ENCODE measurements around the gene CCDC183.
"Not testable (repeated sequence)": the region's sequence is repeated elsewhere in the genome, so short reads cannot be mapped to it uniquely, and the experiment has no call there.

The CCDC183 gene

DNA sequence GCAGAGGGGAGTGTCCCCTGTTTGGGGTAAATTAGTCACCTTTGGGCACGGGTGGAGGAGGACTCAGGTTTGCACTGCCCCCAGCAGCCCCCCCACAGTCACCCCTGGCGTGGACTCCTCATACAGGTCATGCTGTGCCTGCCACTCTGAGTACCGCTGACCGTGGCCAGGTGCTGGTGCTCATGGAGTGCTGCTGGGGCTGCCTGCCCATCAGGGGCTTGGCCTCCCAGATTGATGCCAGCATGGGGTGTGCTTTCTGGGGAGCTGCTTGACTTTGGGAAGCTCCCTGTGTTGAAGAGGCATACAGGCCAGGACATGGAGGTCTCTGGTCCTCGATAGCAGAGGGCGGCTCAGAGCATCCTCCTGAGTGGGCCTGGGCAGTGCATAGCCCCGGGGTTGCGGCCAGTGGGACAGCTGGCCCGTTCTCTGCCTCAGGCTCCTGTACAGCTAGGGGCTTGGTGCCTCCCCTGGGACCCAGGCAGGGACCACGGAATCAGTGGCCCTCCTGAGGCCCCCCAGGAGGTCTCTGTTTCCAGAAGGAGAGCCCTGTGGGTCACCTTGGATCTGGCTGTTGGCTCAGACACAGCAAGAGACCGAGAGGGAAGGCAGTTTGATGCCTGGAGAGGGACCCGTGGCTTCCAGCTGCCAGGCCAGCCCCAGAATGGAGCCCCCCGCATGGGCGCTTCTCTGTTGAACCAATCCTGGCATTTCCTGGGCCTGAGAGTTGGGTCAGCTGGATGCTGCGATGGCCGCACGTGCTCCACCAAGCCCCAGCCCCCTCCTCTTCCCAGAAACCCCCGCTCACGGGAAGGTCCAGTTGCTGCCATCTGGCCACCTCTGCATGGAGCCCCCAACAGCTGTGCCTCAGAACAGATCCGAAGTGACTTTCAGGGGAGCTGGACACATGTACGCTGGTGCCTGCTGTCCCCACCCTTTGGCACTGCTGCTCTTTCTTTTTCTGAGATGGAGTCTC is 40.1 kb downstream of the CCDC183 start:
- Histone ChIP-seq H3K4me3 (replicated peaks; ENCODE audit: low read depth, low read length) (no peak overlapping the region), H3K36me3 (ENCODE audit: control insufficient read depth, insufficient read depth, low read length) (peaks cover 23% of the 10 kb centered on the region), H3K27me3 (replicated peaks; ENCODE audit: control insufficient read depth, insufficient read depth, low read length) (no peaks in the 10 kb centered on the region)
- peak; percentile 13 for DNase-seq (ENCODE audit: extremely low read depth, insufficient read length)
- TF ChIP-seq, protein P1, sequence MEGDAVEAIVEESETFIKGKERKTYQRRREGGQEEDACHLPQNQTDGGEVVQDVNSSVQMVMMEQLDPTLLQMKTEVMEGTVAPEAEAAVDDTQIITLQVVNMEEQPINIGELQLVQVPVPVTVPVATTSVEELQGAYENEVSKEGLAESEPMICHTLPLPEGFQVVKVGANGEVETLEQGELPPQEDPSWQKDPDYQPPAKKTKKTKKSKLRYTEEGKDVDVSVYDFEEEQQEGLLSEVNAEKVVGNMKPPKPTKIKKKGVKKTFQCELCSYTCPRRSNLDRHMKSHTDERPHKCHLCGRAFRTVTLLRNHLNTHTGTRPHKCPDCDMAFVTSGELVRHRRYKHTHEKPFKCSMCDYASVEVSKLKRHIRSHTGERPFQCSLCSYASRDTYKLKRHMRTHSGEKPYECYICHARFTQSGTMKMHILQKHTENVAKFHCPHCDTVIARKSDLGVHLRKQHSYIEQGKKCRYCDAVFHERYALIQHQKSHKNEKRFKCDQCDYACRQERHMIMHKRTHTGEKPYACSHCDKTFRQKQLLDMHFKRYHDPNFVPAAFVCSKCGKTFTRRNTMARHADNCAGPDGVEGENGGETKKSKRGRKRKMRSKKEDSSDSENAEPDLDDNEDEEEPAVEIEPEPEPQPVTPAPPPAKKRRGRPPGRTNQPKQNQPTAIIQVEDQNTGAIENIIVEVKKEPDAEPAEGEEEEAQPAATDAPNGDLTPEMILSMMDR (IDR thresholded peaks at IDR 0.05; ENCODE audit: insufficient read depth, low read length, poor library complexity, severe bottlenecking) = no peak

DNA sequence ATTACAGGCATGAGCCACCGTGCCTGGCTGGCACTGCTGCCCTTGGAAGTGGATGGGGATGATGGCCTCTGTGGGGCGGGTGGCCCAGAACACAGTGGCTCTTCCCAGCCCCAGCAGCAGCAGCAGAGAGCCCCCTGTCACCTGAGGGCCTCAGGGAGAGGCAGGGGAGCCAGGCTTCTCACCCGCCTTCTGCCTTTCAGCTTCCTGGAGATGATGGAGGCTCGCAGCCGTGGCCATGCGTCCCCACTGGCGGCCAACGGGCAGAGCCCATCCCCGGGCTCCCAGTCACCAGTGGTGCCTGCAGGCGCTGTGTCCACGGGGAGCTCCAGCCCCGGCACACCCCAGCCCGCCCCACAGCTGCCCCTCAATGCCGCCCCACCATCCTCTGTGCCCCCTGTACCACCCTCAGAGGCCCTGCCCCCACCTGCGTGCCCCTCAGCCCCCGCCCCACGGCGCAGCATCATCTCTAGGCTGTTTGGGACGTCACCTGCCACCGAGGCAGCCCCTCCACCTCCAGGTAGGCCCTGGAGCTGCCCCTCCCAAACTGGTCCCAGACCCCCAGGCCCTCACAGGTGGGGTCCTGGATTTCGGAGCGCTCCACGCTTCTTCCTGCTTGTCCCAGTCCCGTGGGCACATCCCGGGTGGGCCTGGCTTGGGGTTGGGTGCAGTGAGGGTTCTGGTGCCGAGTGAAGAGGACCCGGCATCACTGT is 41.2 kb downstream of the CCDC183 start:
- peaks cover 16% of the 10 kb centered on the region for H3K36me3 ChIP-seq (ENCODE audit: control insufficient read depth, insufficient read depth, low read length)
- TF ChIP-seq, protein P1 (IDR thresholded peaks at IDR 0.05; ENCODE audit: insufficient read depth, low read length, poor library complexity, severe bottlenecking) = no peak
- no peak for DNase-seq (ENCODE audit: extremely low read depth, insufficient read length)
- H3K4me3 ChIP-seq (replicated peaks; ENCODE audit: low read depth, low read length) = no peak overlapping the region
- H3K27me3 ChIP-seq (replicated peaks; ENCODE audit: control insufficient read depth, insufficient read depth, low read length) = no peaks in the 10 kb centered on the region

DNA sequence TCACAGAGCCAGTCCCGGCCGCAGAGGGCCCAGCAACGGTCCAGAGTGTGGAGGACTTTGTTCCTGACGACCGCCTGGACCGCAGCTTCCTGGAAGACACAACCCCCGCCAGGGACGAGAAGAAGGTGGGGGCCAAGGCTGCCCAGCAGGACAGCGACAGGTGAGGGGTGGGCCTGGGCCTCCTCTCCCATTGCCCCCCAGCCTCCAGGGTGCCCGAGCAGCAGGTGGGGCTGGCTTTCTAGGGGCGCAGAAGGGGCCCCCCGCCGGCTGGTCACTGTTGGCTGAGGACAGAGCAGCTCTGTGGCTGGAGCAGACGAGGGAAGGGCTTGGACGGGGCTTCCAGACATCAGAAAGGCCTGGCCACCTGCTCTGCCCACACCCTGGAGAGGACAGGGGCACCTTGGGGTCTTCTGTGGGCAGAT is 41.7 kb downstream of the CCDC183 start:
- DNase-seq (ENCODE audit: extremely low read depth, insufficient read length); H3K27me3 ChIP-seq (replicated peaks; ENCODE audit: control insufficient read depth, insufficient read depth, low read length); H3K4me3 ChIP-seq (replicated peaks; ENCODE audit: low read depth, low read length): not testable (repeated sequence)
- H3K36me3 ChIP-seq (ENCODE audit: control insufficient read depth, insufficient read depth, low read length) = peaks cover 13% of the 10 kb centered on the region

DNA sequence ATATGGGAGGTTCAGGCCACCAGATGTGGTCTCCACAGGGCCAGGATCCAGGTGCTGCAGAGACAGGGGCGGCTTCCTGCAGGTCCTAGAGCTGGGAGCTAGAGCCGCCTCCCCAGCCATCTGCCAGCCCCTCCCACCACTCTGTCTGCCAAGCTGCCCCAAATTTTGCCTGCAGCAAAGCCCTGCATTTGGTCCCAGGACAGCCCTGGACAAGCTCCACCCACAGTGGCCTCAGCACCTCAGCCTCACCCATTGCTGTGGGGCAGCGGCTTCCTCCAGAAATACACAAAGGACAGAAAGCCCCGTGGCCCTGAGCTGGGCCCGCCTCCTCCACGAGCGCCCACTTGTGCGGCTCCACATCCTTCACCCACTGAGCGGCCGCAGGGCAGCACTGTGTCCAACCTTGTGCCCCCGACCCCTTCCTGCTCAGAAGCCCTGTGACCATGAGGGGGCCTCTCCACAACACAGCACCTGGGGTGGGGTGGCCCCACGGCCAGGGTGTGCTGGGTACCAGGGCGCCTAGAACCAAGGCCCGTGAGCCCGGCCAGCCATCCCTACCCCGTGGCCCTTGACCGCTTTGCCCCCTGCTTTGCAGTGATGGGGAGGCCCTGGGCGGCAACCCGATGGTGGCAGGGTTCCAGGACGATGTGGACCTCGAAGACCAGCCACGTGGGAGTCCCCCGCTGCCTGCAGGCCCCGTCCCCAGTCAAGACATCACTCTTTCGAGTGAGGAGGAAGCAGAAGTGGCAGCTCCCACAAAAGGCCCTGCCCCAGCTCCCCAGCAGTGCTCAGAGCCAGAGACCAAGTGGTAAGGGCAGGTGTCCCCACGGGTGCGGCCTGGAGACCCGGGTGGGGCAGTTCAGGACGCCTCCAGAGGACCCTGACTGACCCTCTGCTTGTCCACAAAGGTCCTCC is 42.4 kb downstream of the CCDC183 start:
- no peak for DNase-seq (ENCODE audit: extremely low read depth, insufficient read length)
- no peak overlapping the region for H3K4me3 ChIP-seq (replicated peaks; ENCODE audit: low read depth, low read length)
- TF ChIP-seq, protein P1 (IDR thresholded peaks at IDR 0.05; ENCODE audit: insufficient read depth, low read length, poor library complexity, severe bottlenecking) = no peak
- H3K36me3 ChIP-seq (ENCODE audit: control insufficient read depth, insufficient read depth, low read length) = peaks cover 11% of the 10 kb centered on the region
- no peaks in the 10 kb centered on the region for H3K27me3 ChIP-seq (replicated peaks; ENCODE audit: control insufficient read depth, insufficient read depth, low read length)

DNA sequence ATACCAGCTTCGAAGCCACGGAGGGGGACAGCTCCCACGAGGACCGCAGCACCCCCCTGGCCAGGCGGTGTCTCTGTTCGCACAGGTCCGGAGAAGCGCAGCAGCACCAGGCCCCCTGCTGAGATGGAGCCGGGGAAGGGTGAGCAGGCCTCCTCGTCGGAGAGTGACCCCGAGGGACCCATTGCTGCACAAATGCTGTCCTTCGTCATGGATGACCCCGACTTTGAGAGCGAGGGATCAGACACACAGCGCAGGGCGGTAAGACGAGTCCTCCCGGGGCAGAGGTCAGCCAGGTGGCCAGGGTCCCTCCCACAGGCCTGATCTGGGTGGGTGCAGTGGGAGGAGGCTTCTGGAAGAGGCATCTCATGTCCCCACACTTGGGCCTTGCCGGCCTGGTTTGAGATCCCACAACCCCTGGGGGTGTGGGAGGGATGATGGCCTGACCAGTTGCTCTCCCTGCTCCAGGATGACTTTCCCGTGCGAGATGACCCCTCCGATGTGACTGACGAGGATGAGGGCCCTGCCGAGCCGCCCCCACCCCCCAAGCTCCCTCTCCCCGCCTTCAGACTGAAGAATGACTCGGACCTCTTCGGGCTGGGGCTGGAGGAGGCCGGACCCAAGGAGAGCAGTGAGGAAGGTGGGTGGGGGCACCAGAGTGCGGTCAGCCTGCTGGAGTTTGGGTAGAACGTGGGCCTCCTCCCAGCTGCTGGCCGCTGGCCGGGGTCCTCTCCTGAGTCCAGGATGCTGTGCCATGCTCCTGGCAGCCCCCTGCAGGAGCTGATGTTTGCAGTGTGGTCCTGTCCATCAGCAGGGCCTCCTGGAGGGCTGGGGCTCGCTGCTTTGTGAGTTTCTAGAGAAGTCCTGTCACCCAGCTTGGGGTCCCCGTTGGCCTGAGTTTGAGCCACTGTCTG is 43.3 kb downstream of the CCDC183 start:
- Histone ChIP-seq H3K36me3 (ENCODE audit: control insufficient read depth, insufficient read depth, low read length) (peaks cover 9% of the 10 kb centered on the region), H3K27me3 (replicated peaks; ENCODE audit: control insufficient read depth, insufficient read depth, low read length) (no peaks in the 10 kb centered on the region), H3K4me3 (replicated peaks; ENCODE audit: low read depth, low read length) (no peak overlapping the region)
- no peak for DNase-seq (ENCODE audit: extremely low read depth, insufficient read length)
- TF ChIP-seq, protein P1 (IDR thresholded peaks at IDR 0.05; ENCODE audit: insufficient read depth, low read length, poor library complexity, severe bottlenecking) = no peak

All from GM06990 (cell line).